ENCODE measurements around the gene TOB1. TPM values are rescaled to one million over a fixed set of nuclear protein-coding genes. Genes with fewer than 3 reads are reported as not detected.

The TOB1 gene
- total and polyA plus RNA-seq, 2 donors, result 7.7 to 49.3 TPM

DNA sequence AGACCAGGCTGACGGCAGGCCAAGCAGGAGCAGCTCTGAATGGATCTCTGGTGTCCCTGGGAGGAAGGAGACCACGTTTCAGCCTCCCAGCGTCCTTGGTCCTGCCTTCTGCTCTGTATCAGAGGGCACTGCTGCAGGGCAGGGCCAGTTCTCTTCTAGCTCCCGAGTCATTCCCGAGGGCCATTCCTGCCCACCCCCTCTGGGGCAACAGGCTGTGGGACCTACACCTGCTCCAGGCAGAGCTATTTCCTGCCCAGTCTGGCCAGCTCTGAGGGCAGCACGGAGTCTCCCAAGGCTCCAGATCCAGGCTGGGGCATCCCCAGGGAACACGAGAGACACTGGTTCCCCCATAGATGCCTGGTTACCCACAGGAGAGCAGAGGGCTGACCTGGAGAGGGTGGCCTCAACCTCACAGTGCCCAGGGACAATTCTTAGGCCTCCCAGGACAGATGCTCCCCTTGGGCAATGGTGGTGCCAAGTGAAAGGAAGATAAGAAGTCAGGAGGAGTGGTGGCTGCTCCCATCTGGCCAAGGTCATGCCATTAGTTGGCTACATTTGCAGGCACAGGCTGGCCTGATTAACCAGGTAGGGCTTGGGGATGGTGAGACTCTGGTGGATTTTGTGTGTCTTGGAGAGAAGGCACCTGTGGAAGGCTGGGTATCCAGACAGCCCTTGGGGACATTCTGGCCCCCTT is 28.7 kb downstream of the TOB1 start:
- Histone ChIP-seq H3K9me3 (ENCODE audit: control insufficient read depth in 2 of 2, insufficient read depth in 1 of 2, low read length in 1 of 2) (no peaks in the 10 kb centered on the region), H3K27me3 (ENCODE audit: control insufficient read depth in 2 of 2, insufficient read depth in 1 of 2, low read length in 1 of 2) (peaks cover 0 to 19% of the 10 kb centered on the region in 2 donors), H3K36me3 (ENCODE audit: control insufficient read depth in 2 of 2, insufficient read depth in 2 of 2, low read length in 1 of 2) (no peaks in the 10 kb centered on the region), H3K4me1 (ENCODE audit: control insufficient read depth in 2 of 2, insufficient read depth in 2 of 2, low read length in 2 of 2) (peaks cover 6 to 21% of the 10 kb centered on the region in 2 donors), H3K27ac (ENCODE audit: low read depth in 1 of 2, low read length in 1 of 2) (no peak overlapping the region), H3K4me3 (ENCODE audit: low read length in 2 of 2) (no peak overlapping the region)
- 96% methylated on average over 7 of the region's 7 CpGs for WGBS
- no peak for DNase-seq (ENCODE audit: low read depth in 6 of 9, low spot score in 9 of 9)

- H3K4me1 ChIP-seq (ENCODE audit: control insufficient read depth in 2 of 2, insufficient read depth in 2 of 2, low read length in 2 of 2), result peaks cover 6 to 21% of the 10 kb centered on the region in 2 donors
Measured at GRCh38 chr17:50836826-50837225, 29.3 kb downstream of the TOB1 start.

GRCh38 chr17:50835301-50836234 is 30.6 kb downstream of the TOB1 start, which contains the start of gene WFIKKN2:
Gene WFIKKN2 (plus strand): TSS chr17:50835586. CDS start chr17:50835938, 352 bp downstream.
- DNase-seq (ENCODE audit: low read depth in 6 of 9, low spot score in 9 of 9), result peak in 5 of 9 donors; percentile 27 to 69 (median 40)
- 54% methylated on average over 39 of the region's 39 CpGs for WGBS
- H3K27ac ChIP-seq (ENCODE audit: low read depth in 1 of 2, low read length in 1 of 2), result no peak within 1 kb of the TSS
- H3K9me3 ChIP-seq (ENCODE audit: control insufficient read depth in 2 of 2, insufficient read depth in 1 of 2, low read length in 1 of 2), result no peaks in the 10 kb centered on the region
- H3K27me3 ChIP-seq (ENCODE audit: control insufficient read depth in 2 of 2, insufficient read depth in 1 of 2, low read length in 1 of 2), result peaks cover 0 to 19% of the 10 kb centered on the region in 2 donors
- no peak within 1 kb of the TSS for H3K4me3 ChIP-seq (ENCODE audit: low read length in 2 of 2)
- peaks cover 6 to 33% of the 10 kb centered on the region in 2 donors for H3K4me1 ChIP-seq (ENCODE audit: control insufficient read depth in 2 of 2, insufficient read depth in 2 of 2, low read length in 2 of 2)
- H3K36me3 ChIP-seq (ENCODE audit: control insufficient read depth in 2 of 2, insufficient read depth in 2 of 2, low read length in 1 of 2), result no peaks in the 10 kb centered on the region

More at GRCh38 chr17:50836826-50837225, 29.3 kb downstream of the TOB1 start:
- DNase-seq (ENCODE audit: low read depth in 6 of 9, low spot score in 9 of 9), result no peak
- peaks cover 0 to 19% of the 10 kb centered on the region in 2 donors for H3K27me3 ChIP-seq (ENCODE audit: control insufficient read depth in 2 of 2, insufficient read depth in 1 of 2, low read length in 1 of 2)
- H3K36me3 ChIP-seq (ENCODE audit: control insufficient read depth in 2 of 2, insufficient read depth in 2 of 2, low read length in 1 of 2), result no peaks in the 10 kb centered on the region
- no peaks in the 10 kb centered on the region for H3K9me3 ChIP-seq (ENCODE audit: control insufficient read depth in 2 of 2, insufficient read depth in 1 of 2, low read length in 1 of 2)
- no peak overlapping the region for H3K4me3 ChIP-seq (ENCODE audit: low read length in 2 of 2)
- no peak overlapping the region for H3K27ac ChIP-seq (ENCODE audit: low read depth in 1 of 2, low read length in 1 of 2)
- WGBS, result 89% methylated on average over 11 of the region's 11 CpGs

DNA sequence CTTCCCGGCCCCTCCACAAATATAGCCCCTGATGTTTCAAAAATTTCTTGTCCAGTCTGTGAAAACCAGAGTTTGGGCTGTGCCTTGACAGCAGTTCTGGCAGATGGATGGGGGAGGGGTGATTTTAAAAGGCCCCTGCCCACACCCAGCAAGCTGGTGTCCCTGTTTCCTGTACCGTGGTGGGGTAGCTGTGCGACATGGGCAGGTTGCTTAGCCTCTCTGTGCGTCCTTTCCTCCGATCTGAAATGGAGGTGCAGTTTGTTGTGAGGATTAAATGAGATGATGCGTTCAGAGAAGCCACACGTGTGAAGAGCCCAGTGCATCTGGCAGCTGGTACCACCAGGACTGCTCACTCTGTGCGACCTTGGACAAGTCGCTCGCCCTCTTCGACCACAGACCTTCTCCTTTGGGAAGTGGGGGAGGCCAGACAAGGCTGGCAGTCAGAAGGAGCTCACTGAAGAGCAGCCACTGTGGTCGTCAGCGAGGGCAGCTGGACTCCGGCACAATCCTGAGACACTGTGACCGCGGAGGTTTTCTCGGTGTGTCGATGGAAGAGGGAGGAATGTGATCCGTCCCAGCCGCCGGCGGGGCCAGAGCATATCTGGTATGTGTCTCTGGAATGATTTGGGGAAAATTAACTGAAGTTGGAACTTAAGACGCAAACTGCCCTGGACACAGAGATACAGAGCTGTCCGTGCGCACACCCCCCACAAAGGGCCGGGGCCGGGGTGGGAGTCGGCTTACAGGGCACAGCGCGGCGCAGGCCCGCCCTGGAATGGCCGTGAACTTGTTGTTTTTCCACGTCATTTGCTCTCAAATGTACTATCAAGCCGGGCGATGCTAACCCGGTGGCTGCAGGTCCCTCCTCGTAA is 31.5 kb downstream of the TOB1 start:
- H3K27me3 ChIP-seq (ENCODE audit: control insufficient read depth in 2 of 2, insufficient read depth in 1 of 2, low read length in 1 of 2), result peaks cover 0 to 19% of the 10 kb centered on the region in 2 donors
- no peak for DNase-seq (ENCODE audit: low read depth in 6 of 9, low spot score in 9 of 9)
- no peak overlapping the region for H3K4me3 ChIP-seq (ENCODE audit: low read length in 2 of 2)
- H3K4me1 ChIP-seq (ENCODE audit: control insufficient read depth in 2 of 2, insufficient read depth in 2 of 2, low read length in 2 of 2), result peaks cover 6 to 35% of the 10 kb centered on the region in 2 donors
- no peak overlapping the region for H3K27ac ChIP-seq (ENCODE audit: low read depth in 1 of 2, low read length in 1 of 2)
- H3K9me3 ChIP-seq (ENCODE audit: control insufficient read depth in 2 of 2, insufficient read depth in 1 of 2, low read length in 1 of 2), result no peaks in the 10 kb centered on the region
- WGBS, result 87% methylated on average over 38 of the region's 38 CpGs
- H3K36me3 ChIP-seq (ENCODE audit: control insufficient read depth in 2 of 2, insufficient read depth in 2 of 2, low read length in 1 of 2), result no peaks in the 10 kb centered on the region

DNA sequence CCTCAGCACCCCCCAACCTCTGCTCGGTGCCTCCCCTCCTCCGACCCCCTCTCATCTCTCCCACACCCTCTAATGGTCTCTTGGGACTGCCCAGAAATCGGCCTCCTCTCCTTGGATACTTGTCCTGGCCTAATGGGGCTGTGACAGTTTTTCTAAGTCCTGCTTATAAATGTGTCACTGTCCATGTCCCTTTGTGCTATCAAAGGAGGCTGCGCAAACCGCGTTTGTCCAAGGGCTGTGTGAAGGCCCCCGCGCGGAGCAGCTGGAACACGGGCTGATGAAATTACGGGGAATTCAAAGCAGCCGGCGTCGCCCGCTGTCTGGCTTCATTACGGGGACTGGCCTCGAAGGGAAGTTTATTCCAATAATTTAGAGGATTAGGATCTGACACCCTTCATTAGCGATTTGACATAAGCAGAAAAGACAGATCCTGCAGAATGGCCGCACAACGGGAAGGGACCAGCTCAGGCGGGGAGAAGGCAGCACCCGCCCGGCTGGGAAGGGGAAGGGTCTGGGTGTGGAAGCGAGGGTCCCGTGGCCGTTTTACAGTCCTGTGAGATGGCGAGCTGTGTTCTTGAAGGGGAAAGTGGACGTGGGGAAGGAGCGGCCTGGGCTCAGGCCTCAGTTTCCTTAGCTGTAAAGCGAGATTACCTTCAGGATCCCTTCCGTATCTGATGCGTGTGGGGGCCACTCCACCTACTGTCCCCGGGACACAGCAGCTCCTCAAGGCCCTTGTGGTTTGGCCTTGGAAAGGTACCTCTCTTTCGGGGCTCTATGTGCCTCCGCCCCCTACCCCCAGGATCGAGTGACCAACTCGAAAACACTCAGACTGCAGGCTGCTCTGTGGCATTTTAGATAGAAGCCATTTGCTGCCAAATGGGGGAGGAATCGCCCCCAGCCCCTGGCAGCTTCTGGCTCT is 32.4 kb downstream of the TOB1 start:
- Histone ChIP-seq H3K27me3 (ENCODE audit: control insufficient read depth in 2 of 2, insufficient read depth in 1 of 2, low read length in 1 of 2) (peaks cover 0 to 19% of the 10 kb centered on the region in 2 donors), H3K36me3 (ENCODE audit: control insufficient read depth in 2 of 2, insufficient read depth in 2 of 2, low read length in 1 of 2) (no peaks in the 10 kb centered on the region), H3K4me1 (ENCODE audit: control insufficient read depth in 2 of 2, insufficient read depth in 2 of 2, low read length in 2 of 2) (peaks cover 6 to 35% of the 10 kb centered on the region in 2 donors), H3K9me3 (ENCODE audit: control insufficient read depth in 2 of 2, insufficient read depth in 1 of 2, low read length in 1 of 2) (no peaks in the 10 kb centered on the region), H3K4me3 (ENCODE audit: low read length in 2 of 2) (no peak overlapping the region), H3K27ac (ENCODE audit: low read depth in 1 of 2, low read length in 1 of 2) (no peak overlapping the region)
- no peak for DNase-seq (ENCODE audit: low read depth in 6 of 9, low spot score in 9 of 9)
- 97% methylated on average over 38 of the region's 38 CpGs for WGBS

DNA sequence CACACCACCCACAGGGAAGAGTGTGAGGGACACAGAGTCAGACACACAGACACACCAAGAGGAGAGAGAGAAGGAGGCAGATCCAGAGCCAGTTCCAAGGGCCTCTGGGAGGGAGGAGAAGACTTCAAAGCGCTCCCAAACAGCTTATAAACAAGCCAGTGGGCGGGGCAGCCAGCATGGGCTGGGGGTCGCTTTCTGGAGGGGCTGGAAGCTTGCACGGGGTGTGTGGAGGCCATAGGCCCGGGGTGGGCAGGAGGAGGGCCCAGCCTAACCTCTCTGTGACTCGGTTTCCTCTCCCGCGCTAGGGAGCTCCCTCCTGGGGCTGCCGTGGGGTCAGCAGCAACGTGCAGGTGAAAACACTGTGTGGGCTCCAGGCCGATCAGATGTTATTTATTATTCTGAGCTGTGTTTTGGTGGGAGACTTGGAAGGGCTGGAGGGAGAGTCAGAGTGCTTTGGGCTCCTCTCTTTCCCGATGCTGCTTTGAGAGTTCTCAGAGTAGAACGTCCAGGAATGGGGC is 33.2 kb downstream of the TOB1 start:
- no peaks in the 10 kb centered on the region for H3K9me3 ChIP-seq (ENCODE audit: control insufficient read depth in 2 of 2, insufficient read depth in 1 of 2, low read length in 1 of 2)
- H3K36me3 ChIP-seq (ENCODE audit: control insufficient read depth in 2 of 2, insufficient read depth in 2 of 2, low read length in 1 of 2), result no peaks in the 10 kb centered on the region
- WGBS, result 96% methylated on average over 13 of the region's 13 CpGs
- no peak for DNase-seq (ENCODE audit: low read depth in 6 of 9, low spot score in 9 of 9)
- H3K4me1 ChIP-seq (ENCODE audit: control insufficient read depth in 2 of 2, insufficient read depth in 2 of 2, low read length in 2 of 2), result peaks cover 6 to 35% of the 10 kb centered on the region in 2 donors
- no peak overlapping the region for H3K27ac ChIP-seq (ENCODE audit: low read depth in 1 of 2, low read length in 1 of 2)
- H3K4me3 ChIP-seq (ENCODE audit: low read length in 2 of 2), result no peak overlapping the region
- H3K27me3 ChIP-seq (ENCODE audit: control insufficient read depth in 2 of 2, insufficient read depth in 1 of 2, low read length in 1 of 2), result peaks cover 0 to 19% of the 10 kb centered on the region in 2 donors

- Histone ChIP-seq H3K36me3 (ENCODE audit: control insufficient read depth in 2 of 2, insufficient read depth in 2 of 2, low read length in 1 of 2) (no peaks in the 10 kb centered on the region), H3K9me3 (ENCODE audit: control insufficient read depth in 2 of 2, insufficient read depth in 1 of 2, low read length in 1 of 2) (no peaks in the 10 kb centered on the region), H3K27ac (ENCODE audit: low read depth in 1 of 2, low read length in 1 of 2) (no peak overlapping the region), H3K4me3 (ENCODE audit: low read length in 2 of 2) (no peak overlapping the region), H3K4me1 (ENCODE audit: control insufficient read depth in 2 of 2, insufficient read depth in 2 of 2, low read length in 2 of 2) (peaks cover 6 to 35% of the 10 kb centered on the region in 2 donors), H3K27me3 (ENCODE audit: control insufficient read depth in 2 of 2, insufficient read depth in 1 of 2, low read length in 1 of 2) (peaks cover 0 to 19% of the 10 kb centered on the region in 2 donors)
- 96% methylated on average over 12 of the region's 12 CpGs for WGBS
- DNase-seq (ENCODE audit: low read depth in 6 of 9, low spot score in 9 of 9), result no peak
Measured at GRCh38 chr17:50832267-50832863, 33.8 kb downstream of the TOB1 start.

Measured in thymus (tissue), 11 donors.